HL-60 (cell line): ENCODE results near the gene USP14.

Experiments
- CTCF ChIP-seq: IDR thresholded peaks from one replicate; pipeline ENCODE4 v1.5.1; 2011; ENCODE audit warnings: low read length, control low read depth, inconsistent platforms; ENCODE audit not compliant: insufficient read depth
- GABPA ChIP-seq: IDR thresholded peaks from 2 replicates; pipeline ENCODE4 v1.6.1; 2012; ENCODE audit warnings: low read depth
- POLR2AphosphoS5 ChIP-seq: IDR thresholded peaks from 2 replicates; pipeline ENCODE4 v1.6.1; 2012; ENCODE audit warnings: low read depth
- REST ChIP-seq: IDR thresholded peaks from 2 replicates; pipeline ENCODE4 v1.6.1; 2012; ENCODE audit warnings: low read depth; ENCODE audit not compliant: insufficient replicate concordance
- SPI1 ChIP-seq: IDR thresholded peaks from 2 replicates; pipeline ENCODE4 v1.6.1; 2012; ENCODE audit warnings: low read depth, mild to moderate bottlenecking, borderline replicate concordance

- TF ChIP-seq CTCF = no peak
- no peak for TF ChIP-seq POLR2AphosphoS5
- no peak for TF ChIP-seq REST
- no peak for TF ChIP-seq GABPA
- TF ChIP-seq SPI1 = no peak
Observed at GRCh38 chr18:220708-221107, 62.4 kb downstream of the USP14 start.
